ENCODE results near the gene ZW10.

The ZW10 gene

DNA sequence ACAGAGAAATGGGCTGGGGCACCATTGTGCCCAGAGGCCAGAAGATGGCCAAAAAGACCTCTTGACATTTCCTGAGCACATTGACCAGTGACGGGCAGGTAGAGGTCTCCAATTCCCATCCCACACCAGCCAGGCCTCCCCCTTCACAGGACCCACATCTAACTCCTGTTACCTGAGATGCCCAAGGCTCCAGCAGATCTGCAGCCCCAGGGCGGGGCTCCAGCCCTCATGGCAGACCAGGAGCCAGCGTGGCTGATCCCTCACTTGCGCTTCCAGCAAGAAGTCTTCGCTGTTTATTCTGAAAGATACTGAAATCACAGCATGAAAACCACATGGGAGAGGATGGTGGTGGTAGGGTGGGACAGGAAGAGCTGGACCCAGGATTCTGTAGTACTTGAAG, 76.4 kb downstream of the ZW10 start:
- no peak for DNase-seq

DNA sequence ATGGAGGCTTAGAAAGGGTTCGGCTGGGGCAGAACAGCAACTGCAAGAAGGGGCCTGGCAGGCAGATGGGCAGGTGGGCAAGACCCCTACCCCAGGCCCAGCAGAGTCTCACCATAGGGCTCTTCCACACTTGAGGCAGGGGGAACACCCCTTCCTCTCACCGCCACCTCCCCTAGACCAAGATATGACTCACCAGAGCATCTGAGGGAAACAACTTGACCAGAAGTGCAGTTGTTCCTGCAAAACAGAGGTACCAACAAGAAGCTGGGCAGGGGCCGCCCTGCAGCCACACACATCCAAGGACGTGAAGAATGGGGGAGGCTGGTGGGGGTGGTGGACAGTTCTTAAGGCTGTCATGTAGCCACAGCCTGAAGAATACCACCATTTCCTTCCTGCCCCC, 78.3 kb downstream of the ZW10 start:
- no peak for DNase-seq

DNA sequence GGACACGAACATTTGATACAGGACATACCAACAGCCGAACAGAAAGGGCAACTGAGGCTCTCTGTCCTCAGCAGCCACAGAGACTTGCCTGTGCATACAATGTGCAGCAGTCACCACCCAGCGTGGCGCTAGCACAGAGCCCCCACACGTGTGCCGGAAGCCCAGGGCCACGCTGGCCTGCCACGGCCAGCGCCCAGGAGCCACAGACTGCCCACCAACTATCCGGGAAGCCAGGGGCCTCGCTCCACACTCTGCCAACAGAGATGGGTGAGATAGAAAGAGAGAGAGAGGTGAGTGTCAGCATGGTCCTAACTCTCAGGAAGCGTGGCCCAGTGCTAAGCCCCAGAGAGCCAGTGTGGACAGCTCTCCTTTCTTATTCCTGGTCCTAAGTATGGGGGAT, 79.1 kb downstream of the ZW10 start:
- no peak for DNase-seq

DNA sequence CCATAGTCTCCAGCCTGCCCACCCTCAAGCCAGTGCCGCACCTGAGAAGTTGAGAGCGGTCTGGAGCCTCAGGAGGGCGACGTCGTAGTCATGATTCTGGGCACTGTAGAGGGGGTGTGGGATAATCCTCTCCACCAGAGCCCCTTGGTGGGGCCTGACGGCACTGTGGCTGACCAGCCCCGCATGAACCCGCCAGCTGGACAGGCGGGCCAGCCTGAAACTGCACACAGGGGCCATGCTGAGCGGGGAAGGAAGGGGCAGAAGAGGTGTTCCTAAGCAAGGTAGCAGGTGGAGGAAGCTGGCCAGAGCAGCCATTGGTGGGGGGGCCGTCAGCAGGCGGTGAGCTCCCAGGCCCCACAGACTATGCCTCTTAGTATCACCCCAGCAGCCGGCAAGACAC, 80.5 kb downstream of the ZW10 start:
- DNase-seq, result no peak

DNA sequence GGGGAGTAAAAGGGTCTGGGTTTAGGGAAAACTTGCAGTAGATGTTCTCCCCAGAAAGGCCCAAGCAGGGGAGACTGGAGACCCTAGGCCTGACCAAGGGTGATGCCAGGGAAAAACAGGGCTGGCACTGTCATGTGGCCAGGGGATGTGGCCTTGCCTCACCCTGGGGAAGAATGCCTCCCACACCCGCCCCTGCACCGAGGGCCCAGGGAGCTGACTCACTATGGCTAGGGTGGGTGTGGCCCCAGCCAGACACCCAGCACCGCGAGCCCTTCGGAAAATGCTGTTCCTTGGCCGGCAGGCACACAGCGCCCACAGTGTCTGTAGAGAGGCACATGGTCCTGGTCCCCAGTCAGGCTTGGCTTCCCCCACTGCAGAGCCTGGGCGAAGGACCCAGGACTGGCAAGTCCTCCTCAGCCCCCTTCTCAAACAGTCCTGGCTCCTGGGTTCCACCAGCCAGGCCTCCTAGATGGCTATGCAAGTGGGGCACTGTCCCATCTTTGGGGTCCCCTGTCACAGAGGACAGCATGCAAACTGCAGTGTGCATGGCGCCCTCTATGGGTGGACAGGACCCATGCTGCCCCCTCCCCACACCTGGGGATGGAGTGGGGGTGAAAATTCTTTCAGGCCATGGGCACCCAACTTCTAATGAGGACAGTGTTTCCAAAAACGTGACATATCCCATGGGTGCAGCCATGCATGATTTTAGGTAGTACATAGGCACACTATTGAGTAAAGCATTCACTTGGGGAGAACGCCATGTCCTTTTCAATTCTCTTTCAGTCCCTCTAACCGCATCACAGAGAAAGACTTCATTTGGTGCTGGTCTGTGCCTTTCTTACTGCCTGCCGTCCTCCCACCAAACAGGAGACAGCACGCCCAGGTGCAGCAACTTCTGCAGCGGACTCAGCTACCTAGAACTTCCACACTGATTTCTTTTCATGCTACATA, 82.6 kb downstream of the ZW10 start:
- no peak for DNase-seq

DNA sequence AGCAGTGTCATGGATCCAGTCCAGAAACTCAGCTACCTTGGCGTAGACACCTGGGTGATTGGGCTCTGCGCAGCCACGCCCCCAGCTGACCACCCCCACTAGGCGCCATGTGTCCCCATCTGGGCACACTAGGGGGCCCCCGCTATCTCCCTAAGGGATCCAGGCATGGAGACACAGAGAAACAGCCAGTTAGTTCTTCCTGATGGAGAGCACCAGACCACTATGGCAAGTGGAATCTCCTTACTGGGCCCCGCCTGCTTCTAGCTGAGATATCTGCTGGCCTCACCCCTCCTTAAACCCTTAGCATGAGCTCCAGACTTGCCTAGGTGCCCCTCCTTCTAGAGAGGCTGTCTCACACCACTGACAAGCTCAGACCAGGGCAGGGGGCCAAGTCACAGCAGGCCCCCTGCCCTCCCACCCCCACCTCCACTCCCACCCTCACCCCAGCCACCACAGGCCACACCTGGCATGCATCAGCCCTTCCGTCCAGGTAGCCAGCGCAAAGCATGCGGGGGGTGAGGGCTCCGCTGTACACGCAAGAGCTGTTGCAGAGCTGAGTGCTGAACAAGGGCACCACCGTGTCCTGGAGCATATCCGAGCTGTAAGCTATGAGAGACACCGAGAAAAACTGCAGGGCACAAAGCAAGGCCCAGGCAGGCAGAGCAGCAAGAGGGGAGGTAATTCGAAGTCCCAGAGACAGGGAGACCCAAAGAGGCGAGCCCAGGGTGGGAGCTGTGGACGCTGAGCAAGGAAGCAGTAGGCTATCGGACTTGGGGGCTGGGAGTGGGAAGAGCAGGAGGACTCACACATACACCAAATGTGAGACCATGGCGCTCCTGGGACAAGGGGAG, 83.5 kb downstream of the ZW10 start:
- DNase-seq, result no peak

DNA sequence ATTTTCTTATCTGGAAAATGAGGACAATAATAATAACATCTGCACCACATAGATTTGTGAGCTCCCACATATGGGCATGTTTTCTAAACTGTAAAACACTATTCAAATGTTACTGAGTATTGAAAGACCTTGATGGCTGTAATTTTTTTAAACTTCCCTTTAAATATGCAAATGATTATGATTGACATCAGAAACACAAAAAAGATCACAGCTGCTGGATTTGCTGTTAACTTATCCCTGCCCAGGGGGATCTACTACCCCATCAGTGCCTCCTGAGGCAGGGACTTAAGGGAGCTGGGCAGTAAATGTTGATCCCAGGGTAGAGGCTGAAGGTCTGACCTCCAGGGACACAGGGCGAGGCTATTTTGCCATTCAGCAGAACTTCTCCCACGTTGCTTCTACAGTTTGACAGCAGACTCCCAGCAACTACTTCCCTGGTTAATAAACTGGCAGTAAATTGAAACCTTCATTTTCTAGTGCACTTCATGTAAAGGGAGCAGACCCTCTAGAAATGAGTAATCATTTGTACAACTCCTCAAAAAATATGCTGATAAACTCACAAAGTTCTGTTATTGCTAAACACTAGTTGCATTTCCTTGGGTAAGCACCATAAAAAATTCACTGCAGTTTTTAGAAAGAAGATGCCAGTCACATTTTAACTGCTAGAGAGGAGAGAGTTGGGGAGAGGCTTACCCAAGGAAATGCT, 87.7 kb downstream of the ZW10 start:
- DNase-seq, result no peak

DNA sequence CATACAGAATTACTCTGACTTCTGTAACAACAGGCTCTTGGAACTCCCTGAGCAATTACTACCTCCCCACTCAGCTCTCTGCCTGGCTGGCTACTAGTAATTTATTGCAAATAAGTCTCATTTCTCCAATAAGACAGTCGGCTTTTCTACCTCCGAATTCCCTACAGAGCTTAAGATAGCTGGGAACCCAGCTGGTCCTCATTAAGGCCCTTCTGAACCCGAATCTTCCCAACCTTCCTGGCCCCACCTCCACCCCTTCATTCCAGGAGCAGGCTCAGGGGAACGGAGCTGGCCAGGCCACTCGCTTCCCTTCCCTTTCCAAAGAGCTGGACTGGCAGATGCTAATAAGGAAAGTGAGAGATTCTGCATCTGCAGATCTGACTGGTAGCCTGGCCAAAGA, 89.0 kb downstream of the ZW10 start:
- DNase-seq, result no peak

DNA sequence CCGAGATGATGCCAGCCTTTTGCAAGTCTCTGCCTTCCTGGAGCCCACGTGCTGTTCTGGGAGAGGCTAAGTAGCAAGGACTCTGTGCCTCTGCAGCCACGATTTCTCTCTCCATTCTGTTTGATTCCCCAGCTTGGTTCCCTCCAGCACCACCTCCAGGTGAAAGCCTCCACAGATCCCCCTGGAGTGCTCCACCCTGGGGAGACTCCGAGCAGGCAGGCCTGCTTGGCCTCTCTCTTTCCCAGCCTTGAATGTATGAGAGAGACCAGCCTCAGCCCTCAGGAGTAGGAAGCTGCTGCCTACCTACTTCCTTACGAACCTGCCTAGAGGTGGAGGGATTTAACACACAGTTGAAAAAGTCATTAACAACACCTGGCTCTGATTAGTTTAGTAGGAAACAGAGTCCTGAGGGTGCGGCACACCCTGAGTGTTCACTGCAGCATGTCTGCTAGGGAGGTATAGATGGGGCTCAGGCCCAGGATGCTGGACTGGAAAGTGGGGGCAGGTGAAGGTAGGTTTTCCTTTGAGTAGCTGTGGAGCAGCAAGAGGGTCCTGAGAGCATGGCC, 89.9 kb downstream of the ZW10 start:
- DNase-seq, result no peak

All from NCI-H1436 treated with DMSO at 0.1 percent for 48 hours (cell line).